ENCODE results near the gene KRT222.

The KRT222 gene

GRCh38 chr17:40664582-40665333, at the start of gene KRT222:
TSS of gene KRT222 (minus strand) at chr17:40665177. CDS start at chr17:40665099, 78 bp downstream.
- no peak for DNase-seq

- no peak for DNase-seq
These were observed 49.5 kb upstream of the KRT222 start for GRCh38 chr17:40714473-40714872.

- no peak for DNase-seq
These were observed 42.8 kb upstream of the KRT222 start for GRCh38 chr17:40707745-40708144.

GRCh38 chr17:40705584-40705983, 40.6 kb upstream of the KRT222 start:
- DNase-seq = no peak

GRCh38 chr17:40703652-40704051, 38.7 kb upstream of the KRT222 start, which contains the start of gene KRT24:
TSS of gene KRT24 (minus strand) at chr17:40703752. CDS start at chr17:40703693, 59 bp downstream.
- DNase-seq = no peak

- DNase-seq = no peak
These were observed 37.3 kb upstream of the KRT222 start for GRCh38 chr17:40702271-40702670.

GRCh38 chr17:40699853-40700252, 34.9 kb upstream of the KRT222 start:
- DNase-seq = no peak

- no peak for DNase-seq
These were observed 34.4 kb upstream of the KRT222 start for GRCh38 chr17:40699371-40699770.

GRCh38 chr17:40697297-40697696, 32.3 kb upstream of the KRT222 start:
- no peak for DNase-seq

- DNase-seq = no peak
These were observed 31.7 kb upstream of the KRT222 start for GRCh38 chr17:40696651-40697072.

GRCh38 chr17:40695874-40696472, 31.0 kb upstream of the KRT222 start:
- no peak for DNase-seq

GRCh38 chr17:40694584-40694983, 29.6 kb upstream of the KRT222 start:
- DNase-seq = no peak

- DNase-seq = no peak
These were observed 22.1 kb upstream of the KRT222 start for GRCh38 chr17:40687106-40687505.

GRCh38 chr17:40686192-40686591, 21.2 kb upstream of the KRT222 start:
- no peak for DNase-seq

- DNase-seq = no peak
These were observed 16.0 kb upstream of the KRT222 start for GRCh38 chr17:40680998-40681397.

- DNase-seq = no peak
These were observed 14.5 kb upstream of the KRT222 start for GRCh38 chr17:40679523-40679907.

- DNase-seq = no peak
These were observed 14.0 kb upstream of the KRT222 start for GRCh38 chr17:40678902-40679522.

GRCh38 chr17:40675905-40676304, 10.9 kb upstream of the KRT222 start:
- no peak for DNase-seq

- DNase-seq = no peak
These were observed 7.7 kb upstream of the KRT222 start for GRCh38 chr17:40672654-40673053.

- no peak for DNase-seq
These were observed 6.3 kb upstream of the KRT222 start for GRCh38 chr17:40671282-40671681.

- no peak for DNase-seq
These were observed 1.4 kb upstream of the KRT222 start for GRCh38 chr17:40666331-40666730.

- no peak for DNase-seq
These were observed 1.7 kb downstream of the KRT222 start for GRCh38 chr17:40663252-40663651.

GRCh38 chr17:40659911-40660310, 5.1 kb downstream of the KRT222 start:
- DNase-seq = no peak

GRCh38 chr17:40658396-40658795, 6.6 kb downstream of the KRT222 start:
- no peak for DNase-seq
